Upper lobe of right lung (tissue), 1 donor: ENCODE results near the gene SDHA. TPM values are rescaled to one million over a fixed set of nuclear protein-coding genes. Genes with fewer than 3 reads are reported as not detected.

Experiments
- ATAC-seq: fragments of 200-7000 bp; cut with Tn5 transposase; one replicate; pipeline ENCODE4 v1.9.1; 2020; ENCODE audit warnings: mild to moderate bottlenecking, moderate library complexity
- DNase-seq: peaks from one replicate; pipeline ENCODE4 v3.0.0-alpha.2; 2020
- H3K27ac ChIP-seq: fragments of 200-600 bp; one replicate; pipeline ENCODE4 v1.8.0; 2022
- H3K27me3 ChIP-seq: fragments of 200-600 bp; one replicate; pipeline ENCODE4 v1.8.0; 2022; ENCODE audit warnings: mild to moderate bottlenecking
- H3K36me3 ChIP-seq: fragments of 200-600 bp; one replicate; pipeline ENCODE4 v1.8.0; 2022
- H3K4me1 ChIP-seq: fragments of 200-600 bp; one replicate; pipeline ENCODE4 v1.8.0; 2022
- H3K4me3 ChIP-seq: fragments of 200-600 bp; one replicate; pipeline ENCODE4 v1.8.0; 2022; ENCODE audit warnings: mild to moderate bottlenecking
- H3K9me3 ChIP-seq: fragments of 200-600 bp; one replicate; pipeline ENCODE4 v1.8.0; 2022
- intact Hi-C: fragments of 100-400 bp; cut with DNase I; formaldehyde crosslinking; loops from one replicate; pipeline ENCODE4 v1.11.0; 2022
- total RNA-seq: library from RNA; stranded (reverse); fragmentation: NEBNext Ultra II Directional; extraction: Animal tissue kit (Norgen Biotek cat#: 25700); gene quantifications from one replicate; pipeline ENCODE4 v1.2.1, GENCODE V29; 2021
- TF ChIP-seq, protein P1 (sequence below): fragments of 200-600 bp; IDR thresholded peaks from one replicate; pipeline ENCODE4 v1.8.0; 2022; ENCODE audit warnings: antibody characterized with exemption
- donor health status: DM: no; HTN: yes; CAD: no; lungs with severe emphysema.

Gene SDHA
- total RNA-seq, 1 donor from 2014 or later: 94.0 TPM

DNA sequence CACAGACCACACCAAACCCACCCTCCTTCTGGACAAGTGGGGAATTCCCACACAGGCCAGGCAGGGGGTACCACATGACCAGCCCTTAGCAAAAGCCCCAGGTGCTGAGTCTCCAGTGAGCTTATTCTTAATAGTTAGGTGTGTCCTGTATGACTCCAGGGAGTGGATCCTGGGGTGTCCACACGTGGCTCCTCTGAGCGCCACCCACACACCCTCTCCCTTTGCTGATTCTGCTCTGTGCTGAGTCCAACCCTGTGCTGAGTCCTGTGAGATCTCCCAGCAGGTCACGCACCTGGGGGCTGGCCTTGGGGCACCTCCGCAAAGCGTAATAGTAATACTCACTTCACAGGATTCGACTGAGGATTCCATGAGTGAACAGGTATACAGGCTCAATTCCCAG lies 14.1 kb upstream of the SDHA start:
- Histone ChIP-seq H3K36me3 (peaks cover 32% of the 10 kb centered on the region), H3K9me3 (no peaks in the 10 kb centered on the region), H3K4me1 (no peaks in the 10 kb centered on the region), H3K27me3 (no peaks in the 10 kb centered on the region), H3K4me3 (no peak overlapping the region), H3K27ac (no peak overlapping the region)
- TF ChIP-seq, protein P1, sequence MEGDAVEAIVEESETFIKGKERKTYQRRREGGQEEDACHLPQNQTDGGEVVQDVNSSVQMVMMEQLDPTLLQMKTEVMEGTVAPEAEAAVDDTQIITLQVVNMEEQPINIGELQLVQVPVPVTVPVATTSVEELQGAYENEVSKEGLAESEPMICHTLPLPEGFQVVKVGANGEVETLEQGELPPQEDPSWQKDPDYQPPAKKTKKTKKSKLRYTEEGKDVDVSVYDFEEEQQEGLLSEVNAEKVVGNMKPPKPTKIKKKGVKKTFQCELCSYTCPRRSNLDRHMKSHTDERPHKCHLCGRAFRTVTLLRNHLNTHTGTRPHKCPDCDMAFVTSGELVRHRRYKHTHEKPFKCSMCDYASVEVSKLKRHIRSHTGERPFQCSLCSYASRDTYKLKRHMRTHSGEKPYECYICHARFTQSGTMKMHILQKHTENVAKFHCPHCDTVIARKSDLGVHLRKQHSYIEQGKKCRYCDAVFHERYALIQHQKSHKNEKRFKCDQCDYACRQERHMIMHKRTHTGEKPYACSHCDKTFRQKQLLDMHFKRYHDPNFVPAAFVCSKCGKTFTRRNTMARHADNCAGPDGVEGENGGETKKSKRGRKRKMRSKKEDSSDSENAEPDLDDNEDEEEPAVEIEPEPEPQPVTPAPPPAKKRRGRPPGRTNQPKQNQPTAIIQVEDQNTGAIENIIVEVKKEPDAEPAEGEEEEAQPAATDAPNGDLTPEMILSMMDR: no peak
- intact Hi-C loops: no loop called here
- DNase-seq (peak; percentile 31), ATAC-seq (no peak)

DNA sequence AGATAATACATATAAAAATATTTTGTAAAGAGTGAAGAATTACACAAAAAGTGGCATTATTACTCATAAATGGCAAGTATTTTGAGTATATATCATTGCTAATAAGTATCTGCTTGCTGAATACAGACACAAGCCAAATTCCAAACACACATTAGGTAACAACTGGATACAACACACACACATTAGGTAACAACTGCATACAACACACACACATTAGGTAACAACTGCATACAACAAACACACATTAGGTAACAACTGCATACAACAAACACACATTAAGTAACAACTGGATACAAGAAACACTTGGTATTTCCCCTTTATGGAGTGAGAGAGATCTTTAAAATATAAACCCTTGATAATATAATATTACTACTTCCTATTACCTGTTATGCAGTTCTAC lies 13.7 kb upstream of the SDHA start:
- ATAC-seq: no peak

DNA sequence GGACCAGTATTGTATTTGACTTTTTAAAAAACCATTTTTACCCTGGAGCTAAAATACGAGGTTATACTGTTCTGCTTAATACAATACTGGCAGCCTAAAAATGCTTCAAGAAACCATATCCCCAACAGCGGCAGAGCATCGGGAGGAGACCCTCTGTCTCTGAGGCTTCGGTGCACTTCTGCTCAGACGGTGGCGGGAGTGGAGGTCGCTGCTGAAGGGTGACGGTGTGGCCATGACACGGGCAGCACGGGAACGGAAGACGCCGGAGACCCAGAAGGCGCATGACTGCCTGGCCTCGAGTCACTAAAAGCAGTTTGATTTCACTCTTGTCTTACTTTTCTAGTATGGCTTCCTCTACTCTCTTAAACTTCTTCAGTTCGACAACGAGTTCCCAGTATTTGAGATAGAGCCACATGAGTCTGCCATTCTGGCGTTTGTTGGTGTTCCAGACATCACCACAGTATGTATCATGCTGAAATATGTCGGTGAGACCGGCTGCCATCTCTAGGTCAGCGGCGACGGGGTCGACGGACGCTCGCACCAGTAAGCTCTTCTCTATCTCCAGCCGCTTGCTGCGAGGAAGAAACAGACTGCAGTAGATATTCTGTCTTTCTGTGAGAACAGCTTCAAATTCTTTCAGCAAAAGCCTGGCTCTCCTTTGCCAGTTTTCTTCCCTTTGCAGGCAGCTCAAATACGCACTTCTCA lies 13.0 kb upstream of the SDHA start:
- no peak overlapping the region for H3K4me3 ChIP-seq
- DNase-seq: peak; percentile 30
- no peaks in the 10 kb centered on the region for H3K9me3 ChIP-seq
- H3K4me1 ChIP-seq: no peaks in the 10 kb centered on the region
- no peaks in the 10 kb centered on the region for H3K27me3 ChIP-seq
- TF ChIP-seq, protein P1: no peak
- peaks cover 32% of the 10 kb centered on the region for H3K36me3 ChIP-seq
- no peak overlapping the region for H3K27ac ChIP-seq
- intact Hi-C loops: no loop called here
- no peak for ATAC-seq

More for the DNA sequence above, 13.7 kb upstream of the SDHA start:
- no peak for DNase-seq
- no peak overlapping the region for H3K27ac ChIP-seq
- H3K4me3 ChIP-seq: no peak overlapping the region
- H3K27me3 ChIP-seq: no peaks in the 10 kb centered on the region
- TF ChIP-seq, protein P1: no peak
- H3K9me3 ChIP-seq: no peaks in the 10 kb centered on the region
- no peaks in the 10 kb centered on the region for H3K4me1 ChIP-seq
- intact Hi-C loops: no loop called here
- H3K36me3 ChIP-seq: peaks cover 32% of the 10 kb centered on the region

DNA sequence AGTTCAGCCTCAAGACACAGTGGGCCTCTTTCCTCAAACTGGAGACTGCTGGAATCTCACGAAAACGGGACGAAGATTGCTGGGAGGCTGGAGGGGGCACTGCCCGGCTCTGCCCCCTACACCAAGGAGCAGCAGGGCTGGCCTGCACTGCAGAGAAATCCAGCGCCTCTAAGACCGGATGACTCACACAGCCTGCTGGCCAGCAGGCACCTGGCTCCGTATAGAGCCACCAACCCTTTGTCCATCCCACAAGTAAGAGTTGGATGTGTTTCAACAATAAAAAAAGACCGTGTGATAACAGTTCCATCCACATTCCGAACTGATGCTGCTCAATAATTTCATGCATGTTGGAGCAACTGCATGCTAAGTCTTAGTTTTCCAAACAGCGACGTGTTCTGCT lies 11.7 kb upstream of the SDHA start:
- H3K36me3 ChIP-seq: peaks cover 32% of the 10 kb centered on the region
- TF ChIP-seq, protein P1: no peak
- H3K4me3 ChIP-seq: no peak overlapping the region
- no peak overlapping the region for H3K27ac ChIP-seq
- no peaks in the 10 kb centered on the region for H3K4me1 ChIP-seq
- no peaks in the 10 kb centered on the region for H3K27me3 ChIP-seq
- no peaks in the 10 kb centered on the region for H3K9me3 ChIP-seq
- peak; percentile 25 for DNase-seq
- intact Hi-C loops: no loop called here
- ATAC-seq: no peak

DNA sequence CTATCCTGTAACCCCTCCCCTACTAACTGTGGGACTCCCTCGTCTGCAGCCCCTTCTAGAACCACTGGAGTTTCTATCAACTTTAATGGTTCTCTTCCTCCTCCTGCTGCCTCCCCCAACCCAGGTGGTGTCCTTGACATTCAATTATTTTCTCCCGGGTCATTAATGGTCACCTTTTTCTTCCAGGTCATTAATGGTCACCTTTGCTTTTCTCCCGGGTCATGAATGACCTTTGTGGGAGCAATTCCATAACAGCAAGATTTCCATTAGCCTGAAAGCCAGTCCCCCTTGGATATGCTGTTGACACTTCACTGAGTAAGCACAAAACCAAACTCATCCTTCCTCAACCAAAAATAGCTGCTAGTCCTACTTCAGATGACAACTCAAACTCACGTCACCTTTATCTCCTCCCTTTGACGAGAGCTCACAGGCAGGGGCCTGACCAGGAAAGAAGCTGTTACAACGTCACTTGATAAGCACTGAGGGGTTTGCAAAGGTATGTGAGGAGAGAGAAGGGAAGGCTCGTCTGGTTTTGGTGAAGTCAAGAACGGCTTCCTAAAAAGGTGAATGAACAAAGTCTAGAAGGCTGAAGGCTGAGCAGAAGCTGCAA lies 11.1 kb upstream of the SDHA start:
- Histone ChIP-seq H3K4me3 (no peak overlapping the region), H3K36me3 (peaks cover 32% of the 10 kb centered on the region), H3K9me3 (no peaks in the 10 kb centered on the region), H3K27me3 (no peaks in the 10 kb centered on the region), H3K27ac (no peak overlapping the region), H3K4me1 (no peaks in the 10 kb centered on the region)
- ATAC-seq (no peak), DNase-seq (no peak)
- TF ChIP-seq, protein P1: no peak
- intact Hi-C loops: no loop called here
